T-helper 2 cell treated with Interferon-gamma antibody and Interleukin-4, amounts not matched to agents 100 ng/mL and 5 ng/mL, for 36 hours (primary cell): ENCODE results near the gene EBF3. TPM values are rescaled to one million over a fixed set of nuclear protein-coding genes. Genes with fewer than 3 reads are reported as not detected.

Experiments used
- intact Hi-C: fragments of 100-400 bp; cut with micrococcal nuclease; formaldehyde crosslinking; loops from one replicate; pipeline ENCODE4 v1.15.1; 2023
- total RNA-seq: library from RNA; stranded (reverse); gene quantifications from 2 replicates; pipeline ENCODE4 v1.2.3, GENCODE V29; 2022

EBF3 gene
- total RNA-seq, 1 donor from 2014 or later: not detected

DNA sequence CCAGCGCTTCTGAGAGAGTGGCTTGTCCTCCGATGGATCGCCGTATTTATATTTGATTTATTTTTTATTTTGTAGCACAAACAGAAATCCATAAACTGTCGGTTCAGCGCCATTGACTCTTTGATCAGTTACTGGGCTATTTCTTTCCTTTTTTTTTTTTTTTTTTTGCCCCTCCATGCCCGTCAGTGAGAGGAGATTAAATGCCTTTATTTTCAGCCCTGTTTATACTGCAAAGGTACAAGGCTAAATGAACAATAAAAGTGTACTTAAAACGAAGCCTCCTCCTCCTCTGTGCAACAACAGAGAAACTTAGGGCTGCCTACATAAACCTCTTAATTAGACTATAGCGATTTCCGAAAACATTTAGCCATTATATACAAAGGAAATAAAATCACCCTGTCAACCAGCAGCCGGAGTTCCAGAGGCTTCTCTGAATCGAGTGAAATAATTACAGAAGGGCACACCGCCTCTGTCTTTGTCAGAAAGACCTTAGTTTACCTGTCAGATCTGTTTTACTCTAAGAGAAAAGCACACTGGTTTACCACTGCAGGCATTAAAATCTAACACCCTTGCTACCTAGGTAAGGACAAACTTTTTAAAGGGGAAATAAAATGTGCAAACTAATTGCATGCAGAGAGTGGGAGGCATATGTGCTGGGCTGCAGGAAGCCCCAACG lies 3.5 kb downstream of the EBF3 start:
- intact Hi-C loops: loop anchor here (10.0 kb wide), 1 partner anchor 344 kb away; no protein-coding TSS in a partner anchor

DNA sequence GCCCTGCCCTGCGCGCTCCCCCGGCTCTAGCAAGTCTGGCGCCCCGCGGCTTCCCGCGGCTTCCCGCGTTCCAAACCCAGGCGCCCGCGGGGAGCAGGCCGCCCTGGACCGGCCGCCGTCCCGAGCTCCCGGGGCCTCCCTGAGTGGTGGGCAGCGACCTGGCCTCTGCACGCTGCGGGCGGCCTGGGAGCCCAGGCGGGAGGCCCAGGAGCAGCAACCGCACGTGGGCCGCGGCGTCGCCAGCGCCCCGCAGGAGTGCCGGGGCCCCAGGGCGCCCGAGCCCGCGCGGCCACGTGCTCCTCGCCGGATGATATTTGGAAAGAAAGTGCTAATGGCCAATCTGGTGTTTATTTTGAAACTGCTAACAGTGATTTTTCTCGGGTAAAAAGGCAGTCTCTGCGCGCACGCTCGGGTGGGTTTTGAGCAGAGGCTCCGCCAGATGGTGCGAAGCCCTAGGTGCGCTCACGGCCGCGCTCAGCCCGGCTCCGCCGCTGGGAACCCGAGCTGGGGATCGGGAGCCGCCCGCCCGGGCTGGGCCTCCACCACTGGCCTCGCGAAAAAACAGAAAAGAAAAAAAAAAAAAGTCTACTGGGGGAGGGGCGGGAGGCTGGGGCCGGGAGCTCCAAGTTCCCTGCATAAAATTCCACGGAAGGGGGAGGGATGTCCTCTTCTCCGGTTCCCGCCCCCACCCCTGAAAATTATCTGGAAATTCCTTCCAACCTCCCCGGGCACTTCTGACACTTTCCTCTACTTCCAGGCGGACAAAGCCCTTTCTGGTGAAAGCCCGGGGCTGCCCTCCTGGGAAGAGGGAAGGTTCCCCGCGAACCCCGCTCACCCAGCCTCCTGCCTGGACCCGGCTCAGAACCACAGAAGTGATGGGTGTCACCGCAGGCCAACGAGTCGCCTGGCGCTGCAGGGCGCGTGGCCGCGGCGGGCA lies 4.3 kb downstream of the EBF3 start:
- intact Hi-C loops: loop anchor here (10.0 kb wide), 1 partner anchor 345 kb away; no protein-coding TSS in a partner anchor

DNA sequence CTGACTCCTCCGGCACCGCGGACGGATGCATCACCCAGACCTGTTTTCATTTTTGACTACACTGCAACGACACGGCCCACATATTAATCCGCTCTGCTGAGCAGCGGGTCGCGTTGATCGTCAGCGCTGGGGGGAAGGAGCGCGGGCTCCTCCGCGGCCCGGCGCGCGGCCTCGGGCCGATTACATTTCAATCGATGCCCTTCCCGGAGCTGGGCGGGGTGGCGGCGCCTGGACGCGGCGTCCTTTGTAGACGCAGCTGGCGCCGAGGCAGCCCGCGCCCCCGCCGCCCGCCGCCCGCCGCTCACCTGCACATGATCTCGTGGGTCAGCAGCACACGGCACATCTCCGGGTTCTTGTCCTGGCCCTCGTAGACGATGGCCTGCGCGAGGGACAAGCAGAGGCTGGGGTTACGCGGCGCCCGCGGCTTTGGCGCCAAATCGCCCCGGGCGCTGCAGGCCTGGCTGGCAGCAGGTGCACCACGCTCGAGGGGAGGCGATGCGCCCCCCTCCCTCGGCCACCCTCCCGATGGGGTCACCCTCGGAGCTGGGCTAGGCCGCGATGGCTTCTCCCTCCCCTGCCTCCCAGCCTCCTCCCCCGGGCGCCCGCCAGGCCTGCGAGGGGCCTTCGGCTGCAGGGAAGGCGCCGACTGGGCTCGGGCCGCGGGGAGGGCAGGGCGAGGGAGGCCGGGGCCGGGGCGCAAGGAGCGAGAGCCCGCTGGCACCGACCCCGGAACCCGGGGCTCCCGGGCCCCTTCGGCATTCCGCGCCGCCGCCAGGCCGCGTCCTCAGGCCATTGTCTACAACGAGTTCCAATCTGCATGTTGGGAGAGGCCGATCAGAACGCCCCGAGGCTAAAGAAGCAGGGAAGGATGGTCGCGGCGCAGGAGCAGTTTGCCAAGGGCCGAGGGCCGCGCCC lies 5.2 kb downstream of the EBF3 start:
- intact Hi-C loops: no loop called here

DNA sequence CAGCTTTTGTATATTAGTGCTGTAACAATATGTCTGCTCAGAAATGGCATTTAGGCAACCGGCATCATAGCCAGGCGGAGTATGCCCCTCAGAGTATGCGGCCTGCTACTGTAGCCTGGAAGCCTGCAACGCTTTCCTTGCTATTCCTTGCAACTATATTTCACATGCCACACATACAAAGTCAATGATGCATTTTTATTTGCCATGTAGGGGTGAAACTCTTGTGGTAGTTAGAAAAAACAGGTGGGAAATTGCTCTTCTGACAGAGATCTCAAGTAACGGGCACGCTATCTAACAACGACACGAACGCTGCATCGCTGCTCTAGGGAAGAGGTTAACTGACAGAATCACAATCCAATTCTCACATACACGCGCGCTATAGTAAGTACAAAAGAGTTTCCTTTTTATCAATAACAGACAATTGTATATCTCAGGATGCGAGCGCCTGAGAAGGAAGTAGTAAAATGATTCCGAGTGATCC lies 5.9 kb downstream of the EBF3 start:
- intact Hi-C loops: no loop called here

DNA sequence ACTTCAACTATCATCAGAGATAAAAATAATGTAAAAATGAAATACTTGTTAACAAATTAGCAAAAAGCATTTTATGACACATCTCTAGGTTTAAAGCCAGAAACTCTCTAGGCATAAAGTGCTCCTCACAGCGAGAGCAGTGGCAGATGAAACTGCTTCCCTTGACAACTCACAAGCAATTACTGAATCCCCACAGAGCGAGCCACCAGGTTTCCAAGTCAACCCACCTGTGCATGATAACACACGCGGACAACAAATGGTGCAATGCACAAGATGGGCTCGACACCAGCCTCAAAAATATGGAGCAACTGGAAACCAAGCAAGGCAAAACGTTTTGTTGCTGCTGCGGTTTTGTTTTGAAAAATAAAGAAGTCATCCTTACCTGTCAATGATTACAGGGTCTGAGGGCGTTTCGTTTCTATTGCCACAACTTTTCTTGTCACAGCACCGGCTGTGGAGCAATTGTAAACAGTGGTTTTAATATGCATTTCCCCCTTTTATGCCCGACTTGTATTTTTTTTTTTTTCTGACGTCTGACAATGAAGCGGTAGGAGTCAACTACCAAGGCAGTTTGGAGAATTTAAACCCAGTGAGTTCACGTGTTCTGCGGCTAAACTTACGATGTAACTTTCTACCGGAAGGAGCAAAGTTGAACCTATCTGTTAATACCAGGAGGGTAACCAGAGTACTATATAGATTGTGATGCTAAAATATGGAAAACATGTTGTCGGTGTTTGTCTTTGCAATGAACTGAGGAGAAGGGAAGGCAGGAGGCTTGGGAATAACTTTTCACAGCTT lies 7.0 kb downstream of the EBF3 start:
- intact Hi-C loops: loop anchor here (1.0 kb wide), 1 partner anchor 13 kb away; no protein-coding TSS in a partner anchor

DNA sequence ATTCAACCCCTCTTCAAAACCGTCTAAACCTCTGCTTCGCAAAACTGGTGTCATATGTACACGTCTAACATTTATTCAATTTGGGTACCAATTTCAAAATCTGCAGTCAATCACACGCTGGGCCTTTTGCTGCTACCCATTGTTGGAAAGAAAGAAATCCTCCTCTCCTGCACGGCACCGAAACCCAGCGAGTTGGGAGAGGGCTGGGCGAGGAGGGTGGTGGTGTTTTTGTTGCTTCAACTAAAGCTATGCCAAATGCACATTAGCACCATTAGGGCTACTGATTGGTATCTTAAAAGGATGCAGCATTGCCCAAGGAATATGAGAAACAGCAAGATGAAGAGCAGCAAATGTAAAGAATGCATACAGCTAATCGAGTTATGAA lies 7.8 kb downstream of the EBF3 start:
- intact Hi-C loops: loop anchor here (1.0 kb wide), 1 partner anchor 14 kb away; no protein-coding TSS in a partner anchor

DNA sequence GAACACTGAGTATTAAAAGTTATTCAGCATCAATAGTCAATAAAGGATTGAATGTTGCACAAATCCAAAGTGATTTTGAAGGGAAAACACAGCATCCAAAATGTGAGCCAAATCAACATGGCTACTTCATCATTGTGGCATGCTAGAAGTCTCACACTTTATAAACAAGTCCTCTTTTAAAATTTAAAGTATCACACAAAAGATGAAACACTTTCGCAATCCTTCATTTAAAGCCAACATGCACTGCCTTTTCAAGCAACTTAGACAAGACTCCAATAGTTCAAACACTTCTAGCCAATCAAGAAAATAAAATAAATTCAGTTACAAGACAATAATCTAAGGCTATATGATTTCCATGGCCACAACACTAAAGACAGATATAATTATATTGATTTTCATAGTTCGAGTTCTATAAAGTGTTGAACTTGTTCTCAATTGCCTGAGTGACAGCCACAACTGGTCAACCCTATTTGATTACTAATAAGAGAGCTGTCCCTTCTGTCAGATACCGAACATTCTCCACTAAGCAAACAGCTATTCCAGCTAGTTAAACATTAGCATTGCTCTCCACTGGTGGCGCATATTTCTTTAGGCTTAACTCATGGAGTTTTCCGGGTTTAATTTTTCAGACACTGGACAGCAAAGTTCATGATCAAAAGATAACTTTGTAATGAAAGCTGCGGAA lies 8.3 kb downstream of the EBF3 start:
- intact Hi-C loops: loop anchor here (1.0 kb wide), 1 partner anchor 15 kb away; no protein-coding TSS in a partner anchor

DNA sequence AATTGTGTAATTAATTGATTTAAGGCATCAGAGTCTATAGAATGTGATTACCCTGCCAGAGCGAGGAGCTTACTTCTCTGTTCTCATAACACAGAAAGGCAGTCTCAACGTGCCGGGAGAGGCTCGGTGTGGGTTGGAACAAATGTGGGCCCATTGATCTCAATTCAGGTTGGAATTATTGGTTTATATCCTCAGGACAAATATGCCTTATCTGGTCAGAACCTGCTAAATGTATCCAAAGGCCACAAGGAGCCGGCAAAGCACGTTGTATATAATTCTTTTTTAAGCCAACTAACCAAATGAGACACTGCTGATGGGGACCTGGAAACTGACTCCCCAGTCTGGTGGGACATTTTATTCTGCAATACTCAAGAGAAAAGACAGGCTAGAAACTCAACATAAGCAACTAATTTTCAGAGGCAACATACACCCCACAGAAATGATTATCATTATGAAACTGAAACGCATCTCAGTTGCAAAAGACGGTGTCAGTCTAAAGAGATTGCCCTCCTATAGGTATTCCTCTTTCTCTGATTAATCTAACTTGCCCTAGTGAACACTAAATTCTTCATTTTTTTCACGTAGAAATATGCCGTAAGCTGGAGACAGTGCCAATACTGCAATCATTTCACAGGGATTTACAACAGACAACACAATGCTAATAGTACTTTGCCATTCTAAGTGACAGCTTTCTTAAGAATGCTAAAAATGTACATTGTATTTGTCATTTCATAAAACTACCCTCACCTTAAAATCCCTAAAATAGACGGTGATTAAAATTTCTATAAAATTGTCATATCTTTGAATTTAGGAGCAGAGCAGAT lies 9.4 kb downstream of the EBF3 start:
- intact Hi-C loops: no loop called here

DNA sequence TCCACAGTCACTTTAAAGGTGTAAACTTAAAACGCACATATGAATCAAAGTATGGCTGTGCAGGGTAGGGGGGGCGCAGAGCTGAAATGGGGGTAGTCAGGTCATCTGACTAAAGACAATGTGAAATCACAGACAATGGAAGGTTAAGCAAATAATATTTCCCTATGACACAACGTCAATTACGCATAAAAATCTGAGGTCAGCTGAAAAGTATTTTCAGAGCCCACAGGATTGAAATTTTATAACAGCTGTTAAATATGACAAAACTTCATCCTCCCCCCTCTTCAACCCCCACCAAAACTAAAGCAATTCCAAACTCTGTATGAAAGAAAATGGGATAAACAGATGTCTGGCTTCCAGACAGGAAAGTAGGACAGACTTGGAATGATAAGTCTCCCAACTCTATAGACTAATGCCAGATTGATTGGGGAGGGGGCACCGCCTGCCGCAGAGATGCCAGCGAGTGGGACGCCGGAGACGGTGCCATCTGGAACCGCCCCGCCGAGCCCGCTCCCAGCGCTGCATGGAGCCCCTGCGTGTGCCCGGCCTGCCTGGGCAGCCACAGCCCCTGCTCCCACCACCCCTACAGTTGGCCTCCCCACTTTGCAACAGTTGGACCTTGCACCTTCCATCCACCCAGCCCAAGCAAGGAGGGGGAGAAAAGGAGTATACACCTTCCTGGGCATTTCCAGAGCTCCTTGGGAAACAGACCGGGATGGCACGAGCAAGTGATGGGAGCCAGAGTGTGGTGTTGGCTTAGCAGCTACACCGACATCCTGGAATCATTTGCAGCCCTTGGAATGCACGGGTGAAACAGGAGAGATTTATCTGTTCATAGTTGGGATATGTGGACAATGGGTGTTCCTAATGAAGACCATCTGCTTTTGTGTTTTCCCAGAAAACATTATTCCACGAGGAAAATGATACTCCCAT lies 10.7 kb downstream of the EBF3 start:
- intact Hi-C loops: no loop called here

DNA sequence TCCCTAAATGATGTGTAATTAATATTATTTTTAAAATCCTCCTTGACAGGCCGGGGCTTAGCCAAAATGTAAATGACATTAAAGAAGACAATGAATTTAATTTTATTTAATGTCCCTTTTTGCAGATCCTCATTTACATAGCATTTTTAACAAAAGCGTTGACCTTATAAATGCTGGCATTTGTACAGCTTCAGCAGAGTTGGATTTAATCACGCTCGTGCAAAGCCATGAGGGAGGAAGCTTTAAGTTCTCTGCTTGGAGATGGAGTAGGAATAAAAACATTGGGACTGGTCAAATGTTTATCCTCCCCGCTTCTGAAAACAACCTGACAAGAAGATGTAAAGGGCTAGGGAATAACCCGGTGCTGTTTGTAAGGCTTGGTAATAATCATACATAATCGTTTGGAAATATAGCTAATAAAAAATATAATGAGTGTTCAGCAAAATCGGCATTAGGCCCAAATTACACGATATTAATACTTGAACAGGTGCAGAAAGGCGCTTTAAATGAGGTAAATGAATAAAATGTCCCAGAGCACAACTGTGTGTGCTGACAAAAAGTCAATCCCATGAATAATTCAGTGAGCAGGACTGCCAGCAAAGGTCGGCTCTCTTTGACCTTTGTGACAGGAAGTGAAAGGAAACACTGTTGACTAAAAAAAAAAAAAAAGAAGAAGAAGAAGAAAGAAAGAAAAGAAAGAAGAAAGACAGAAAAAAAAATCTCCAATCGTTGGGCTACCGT lies 11.5 kb downstream of the EBF3 start:
- intact Hi-C loops: no loop called here

DNA sequence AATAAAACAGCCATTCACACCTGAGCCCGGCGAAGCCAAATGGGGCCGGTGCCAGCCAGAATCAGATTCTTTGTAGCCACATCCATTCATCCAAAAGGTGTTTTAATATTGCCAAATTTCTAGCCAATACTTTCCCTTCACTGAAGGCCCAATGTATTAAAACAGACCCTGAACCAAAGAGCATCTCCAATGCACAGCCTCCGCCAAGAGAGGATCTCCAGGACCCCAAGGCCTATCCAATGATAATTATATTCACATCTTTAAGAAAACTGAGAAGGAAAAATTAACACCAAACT lies 12.2 kb downstream of the EBF3 start:
- intact Hi-C loops: no loop called here

DNA sequence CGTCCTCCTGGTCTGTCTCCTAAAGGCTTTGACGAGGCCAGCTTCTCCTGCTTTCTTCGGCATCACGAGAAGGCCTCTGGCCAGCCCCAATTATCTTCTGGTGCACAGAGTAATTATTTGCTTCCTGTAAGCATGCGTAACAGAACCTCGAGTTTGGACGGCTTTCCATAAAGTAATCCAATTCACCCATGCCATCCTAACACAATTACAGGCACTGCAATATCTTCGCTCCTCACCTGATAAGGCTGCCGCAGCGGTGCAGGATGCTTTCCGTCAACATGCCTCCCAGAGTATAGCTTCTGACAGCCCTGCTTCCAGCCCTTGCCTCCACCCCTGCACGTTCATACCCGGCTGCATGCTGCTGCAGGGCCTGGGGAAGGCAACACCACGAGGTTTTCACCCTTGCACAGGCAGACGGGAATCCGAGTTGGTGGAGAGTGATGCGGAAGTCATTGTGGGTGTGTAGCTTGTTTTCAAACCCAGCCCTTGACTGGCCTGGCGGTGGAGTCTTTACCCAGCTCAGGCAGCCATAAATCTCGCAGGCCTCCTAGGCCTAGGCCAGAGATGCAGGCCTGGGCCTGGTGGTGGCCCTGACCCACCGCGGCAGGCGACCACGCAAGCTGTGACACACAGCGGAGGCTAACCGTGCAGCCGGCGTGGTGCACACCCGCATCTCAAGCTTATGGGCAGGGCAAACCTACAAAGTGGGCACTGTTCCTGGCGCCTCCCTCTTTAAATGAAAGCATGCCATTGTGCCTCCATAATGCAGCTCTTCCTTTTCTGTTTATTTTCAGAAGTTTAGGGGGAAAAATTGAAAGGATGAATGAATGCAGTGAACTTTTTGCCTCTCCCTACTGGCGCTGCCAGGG lies 12.7 kb downstream of the EBF3 start:
- intact Hi-C loops: no loop called here

DNA sequence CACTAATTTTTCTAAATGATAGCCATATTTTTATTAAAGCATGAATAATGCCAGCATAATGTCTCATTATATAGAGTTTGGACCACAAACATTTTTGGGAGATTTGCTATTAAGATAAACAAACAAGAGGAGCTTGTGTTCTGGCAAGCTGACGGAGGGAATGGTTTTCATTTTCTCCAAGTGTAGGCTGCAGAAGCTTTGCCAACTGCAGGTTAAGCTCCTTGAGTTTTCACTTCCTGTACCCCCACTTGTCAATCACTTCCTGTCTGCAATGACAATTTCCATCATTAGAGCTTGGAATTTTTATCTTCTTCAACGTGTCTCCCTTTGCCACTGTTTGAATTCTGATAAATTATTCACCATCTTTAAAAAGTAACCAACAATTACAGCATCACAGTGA lies 13.4 kb downstream of the EBF3 start:
- intact Hi-C loops: no loop called here

DNA sequence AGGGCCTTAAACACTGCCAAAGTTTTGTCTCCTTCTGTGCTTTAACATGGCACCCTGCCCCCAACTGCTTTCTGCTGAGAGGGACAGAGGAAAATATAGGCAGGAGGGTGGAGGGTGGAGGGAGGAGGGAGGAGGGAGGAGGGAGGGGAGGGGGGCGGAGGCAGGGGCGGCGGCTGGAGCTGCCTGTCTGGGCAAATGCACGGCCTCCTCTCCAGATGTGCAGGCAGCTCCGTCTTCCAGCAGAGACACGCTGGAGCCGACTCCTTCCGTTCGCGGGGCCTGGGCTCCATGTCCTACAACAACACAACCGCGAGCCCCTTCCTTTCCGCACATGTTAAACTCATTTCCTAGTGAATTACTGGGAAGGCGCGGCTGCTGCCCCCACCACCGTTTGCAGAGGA lies 14.2 kb downstream of the EBF3 start:
- intact Hi-C loops: no loop called here

DNA sequence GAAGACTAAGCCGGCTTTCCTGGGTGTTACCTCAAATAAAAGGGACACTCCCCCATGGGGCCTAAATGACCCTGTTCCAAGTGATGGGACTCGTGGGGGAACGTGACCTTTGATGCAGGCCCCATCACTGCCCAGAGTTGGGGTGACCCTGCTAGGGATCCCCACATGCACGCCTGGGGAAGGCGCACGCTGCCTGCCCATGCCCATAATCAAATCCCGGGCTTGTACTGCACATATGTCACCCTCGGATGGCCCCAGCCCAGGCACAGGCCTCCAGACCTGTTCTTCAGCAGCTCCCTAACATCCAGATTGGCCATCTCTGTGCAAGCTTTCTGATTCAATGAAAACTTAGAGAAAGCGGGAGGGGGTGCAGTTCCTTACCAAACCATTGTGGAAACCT lies 14.7 kb downstream of the EBF3 start:
- intact Hi-C loops: no loop called here

DNA sequence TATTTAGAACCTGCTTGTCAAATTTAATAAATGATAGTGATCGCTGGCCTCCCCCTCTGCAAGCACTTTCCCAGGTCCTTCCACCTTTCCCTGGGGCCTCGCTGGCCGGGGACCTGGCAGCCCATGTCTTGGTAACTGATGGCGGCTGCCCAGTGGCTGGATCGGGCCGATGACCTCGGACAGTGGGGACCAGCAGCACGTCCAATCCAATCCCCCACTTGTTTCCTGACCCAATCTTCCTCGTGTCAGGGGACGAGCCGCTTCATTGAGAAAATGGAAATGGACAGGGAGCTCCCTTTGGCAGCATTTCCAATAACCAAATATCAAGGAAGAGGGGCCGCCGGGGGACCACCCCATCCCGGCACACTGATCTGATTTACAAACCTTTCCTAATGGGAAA lies 17.2 kb downstream of the EBF3 start:
- intact Hi-C loops: no loop called here
